Subcutaneous preadipocyte (primary cell): ENCODE data around the gene TNFAIP8L1. TPM values are rescaled to one million over a fixed set of nuclear protein-coding genes. Genes with fewer than 3 reads are reported as not detected.

Experiments used
- total RNA-seq: library from RNA; depleted of rRNA; stranded (reverse); fragments of >200 nt; gene quantifications from 2 replicates; pipeline ENCODE4 v1.2.3, GENCODE V29; 2012

TNFAIP8L1 gene
- total RNA-seq = 1.8 and 3.9 TPM in 2 replicates

DNA sequence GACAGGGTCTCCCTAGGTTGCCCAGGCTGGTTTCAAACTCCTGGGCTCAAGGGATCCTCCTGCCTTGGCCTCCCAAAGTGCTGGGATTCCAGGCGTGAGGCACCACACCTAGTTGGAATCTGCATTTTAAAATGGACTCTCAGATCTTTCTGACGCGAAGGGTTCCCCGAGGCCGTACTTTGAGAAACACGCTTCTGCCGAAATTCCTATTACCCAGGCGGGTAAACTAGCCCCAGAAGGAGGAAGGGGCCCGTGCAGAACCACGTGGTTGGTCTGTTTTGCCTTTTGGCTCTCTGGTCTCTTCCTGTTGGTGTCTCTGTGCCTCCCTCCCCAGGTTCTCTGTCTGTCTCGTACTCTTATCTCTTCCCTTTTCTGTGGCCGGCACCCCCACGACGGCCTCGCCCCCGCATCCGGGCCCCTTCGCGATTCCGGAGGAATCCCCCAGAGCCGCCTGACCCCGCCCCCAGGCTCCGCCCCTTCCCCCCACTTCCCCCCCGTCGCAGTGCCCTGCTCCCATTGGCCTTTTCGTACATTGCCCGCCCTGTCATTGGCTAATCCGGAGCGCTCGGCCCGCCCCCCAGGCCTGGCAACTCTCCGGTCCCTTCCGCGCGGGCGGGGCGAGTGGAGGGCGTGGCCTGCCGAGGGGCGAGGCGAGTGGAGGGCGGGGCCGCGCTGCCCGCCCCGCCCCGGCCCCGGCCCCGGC lies at the start of gene TNFAIP8L1:
TSS of gene TNFAIP8L1 (plus strand) at position 689 of the 703 bp plus-strand sequence. CDS start 12,354 bp downstream, outside the sequence.

GRCh38 chr19:4669723-4670480 lies 30.6 kb downstream of the TNFAIP8L1 start, which contains the start of gene MYDGF:
Gene MYDGF, minus strand, starts transcription at chr19:4670342. Its CDS starts 8 bp downstream, at chr19:4670334.

Other genes starting within 250 kb of the TNFAIP8L1 start
- 111 and 126 TPM in 2 replicates for gene SH3GL1, start 239.0 kb upstream of the TNFAIP8L1 start, total RNA-seq
- 11.8 and 29.9 TPM in 2 replicates for gene CHAF1A, start 236.9 kb upstream of the TNFAIP8L1 start, total RNA-seq
- gene UBXN6, start 181.7 kb upstream of the TNFAIP8L1 start, total RNA-seq = 98.1 and 113 TPM in 2 replicates
- gene HDGFL2, start 167.2 kb upstream of the TNFAIP8L1 start, total RNA-seq = 53.6 and 56.5 TPM in 2 replicates
- 2.6 and 4.7 TPM in 2 replicates for gene PLIN4, start 121.0 kb upstream of the TNFAIP8L1 start, total RNA-seq
- under 0.01 TPM in 1 of 2 replicates, not detected in the other for gene PLIN5, start 104.3 kb upstream of the TNFAIP8L1 start, total RNA-seq
- under 0.01 TPM in 1 of 2 replicates, not detected in the other for gene LRG1, start 99.5 kb upstream of the TNFAIP8L1 start, total RNA-seq
- gene SEMA6B, start 79.8 kb upstream of the TNFAIP8L1 start, total RNA-seq = 0.37 TPM in 1 of 2 replicates, not detected in the other
- gene MYDGF, start 30.8 kb downstream of the TNFAIP8L1 start, total RNA-seq = 160 and 191 TPM in 2 replicates
- 44.8 and 58.6 TPM in 2 replicates for gene DPP9, start 84.3 kb downstream of the TNFAIP8L1 start, total RNA-seq
- gene FEM1A, start 152.2 kb downstream of the TNFAIP8L1 start, total RNA-seq = 9.2 and 13.9 TPM in 2 replicates
- 3.7 and 4.3 TPM in 2 replicates for gene TICAM1, start 192.2 kb downstream of the TNFAIP8L1 start, total RNA-seq
- gene PLIN3, start 228.2 kb downstream of the TNFAIP8L1 start, total RNA-seq = 287 and 391 TPM in 2 replicates